Measurements from ENCODE around the gene MPPED1.

The MPPED1 gene

DNA sequence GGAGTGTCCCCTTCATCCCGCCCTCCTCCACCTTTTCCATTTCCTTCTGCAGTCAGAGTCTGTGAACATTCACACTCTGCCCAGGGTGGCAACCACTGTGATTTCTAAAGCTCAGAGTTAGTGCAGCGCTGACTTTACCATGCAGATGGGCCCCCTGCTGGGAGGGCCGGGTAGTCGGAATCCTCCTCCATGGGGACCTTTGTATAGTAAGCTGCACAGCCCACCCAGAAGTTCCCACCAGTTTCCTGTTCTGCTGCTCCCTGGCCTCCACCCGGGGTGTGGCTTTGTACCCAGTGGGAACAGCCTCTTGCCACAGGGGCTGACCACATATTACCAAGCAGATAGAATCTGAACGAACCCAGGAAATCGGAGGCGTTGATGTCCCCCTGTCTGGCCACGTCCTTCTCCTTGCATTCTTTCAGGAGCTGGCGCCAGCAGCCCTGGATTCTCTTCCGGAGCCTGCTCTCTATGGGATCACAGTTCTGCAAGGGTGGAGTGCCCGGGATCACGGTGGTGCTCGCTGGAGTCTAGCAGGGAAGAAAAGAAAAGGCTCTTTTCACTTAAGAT, 125.3 kb downstream of the MPPED1 start:
- no peak for DNase-seq (ENCODE audit: low read depth in 1 of 2, low spot score in 1 of 2)

DNA sequence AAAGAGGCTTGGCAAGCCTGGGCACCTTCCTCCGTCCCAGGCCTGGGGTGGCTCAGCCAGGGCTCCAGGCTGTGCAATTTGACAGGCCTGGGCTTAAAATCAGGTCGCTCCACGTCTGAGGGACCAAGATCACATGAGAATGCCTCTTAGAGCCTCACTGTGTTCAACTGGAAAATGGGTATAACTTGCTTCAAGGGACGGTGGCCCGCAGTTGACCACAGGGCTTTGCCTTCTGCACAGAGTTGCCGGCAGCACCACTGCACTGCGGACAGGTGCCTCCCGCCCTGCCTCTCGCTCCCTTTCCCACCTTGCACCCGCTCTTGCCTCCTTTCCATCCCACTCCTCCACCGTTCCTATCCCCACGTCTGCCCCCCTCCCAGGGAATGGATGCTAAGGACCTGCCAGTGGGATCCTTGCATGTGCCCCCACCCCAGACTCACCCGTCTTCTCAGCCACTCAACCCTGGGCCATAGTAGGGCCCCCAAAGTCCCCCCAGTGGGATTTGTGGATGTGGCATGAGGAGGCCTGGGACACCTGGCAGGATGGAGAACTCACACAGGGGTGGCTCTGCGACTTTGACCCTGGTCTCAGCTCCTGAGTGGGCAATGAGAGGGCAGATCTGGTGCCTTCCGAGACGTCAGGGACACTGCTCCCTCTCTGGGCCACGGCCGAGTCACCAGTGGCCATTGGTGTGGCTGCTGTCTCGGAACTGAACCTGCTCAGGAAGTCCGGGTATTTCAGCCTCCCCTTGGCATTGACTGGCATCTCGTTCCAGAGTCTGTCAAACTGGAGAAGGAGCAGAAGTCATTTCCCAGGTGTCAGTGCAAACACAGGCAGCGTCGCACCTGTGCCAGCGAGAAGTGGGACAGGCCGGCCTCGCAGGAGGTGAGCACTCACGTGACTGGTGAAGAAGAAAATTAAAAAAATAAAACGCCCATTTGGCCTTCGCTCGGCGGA, 128.0 kb downstream of the MPPED1 start:
- DNase-seq (ENCODE audit: low read depth in 1 of 2, low spot score in 1 of 2) = no peak

DNA sequence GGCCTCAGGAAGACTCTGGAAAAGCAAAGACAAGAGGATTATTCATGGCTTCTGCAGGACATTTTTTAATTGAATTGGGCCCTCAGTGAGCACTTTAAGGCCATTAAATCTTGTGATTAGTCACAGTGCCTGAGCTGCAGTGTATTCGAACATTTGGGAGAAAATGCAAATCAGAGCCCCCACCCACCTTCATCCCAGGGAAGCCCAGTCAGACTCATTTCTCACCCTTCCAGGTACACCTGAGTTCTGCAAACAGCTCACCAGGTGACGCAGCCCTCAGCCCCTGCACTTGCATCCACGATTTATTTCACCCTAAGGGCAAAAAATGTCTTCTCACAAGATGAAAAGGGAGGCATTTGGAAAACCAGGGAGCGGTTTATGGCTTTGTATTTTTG, 128.7 kb downstream of the MPPED1 start:
- DNase-seq (ENCODE audit: low read depth in 1 of 2, low spot score in 1 of 2) = no peak

DNA sequence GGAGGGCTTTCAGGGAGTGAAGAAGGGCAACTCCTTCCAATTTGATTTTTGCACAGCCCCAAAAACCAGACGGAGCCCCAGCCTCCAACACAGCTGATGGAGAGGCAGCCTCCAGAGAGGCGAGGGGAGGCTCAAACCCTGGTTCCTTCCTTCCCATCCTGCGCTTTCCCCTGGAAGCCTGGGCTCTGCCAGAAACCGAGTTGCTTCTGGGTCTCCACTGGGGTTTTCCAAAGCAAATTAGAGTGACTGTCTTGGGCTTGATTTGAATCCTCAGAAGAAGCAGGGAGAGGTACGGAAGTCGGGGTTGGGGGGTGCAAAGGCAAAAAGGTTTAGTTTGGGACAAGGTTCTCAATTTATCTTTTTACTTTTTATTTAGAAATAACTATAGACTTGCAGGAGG, 129.2 kb downstream of the MPPED1 start:
- DNase-seq (ENCODE audit: low read depth in 1 of 2, low spot score in 1 of 2) = no peak

DNA sequence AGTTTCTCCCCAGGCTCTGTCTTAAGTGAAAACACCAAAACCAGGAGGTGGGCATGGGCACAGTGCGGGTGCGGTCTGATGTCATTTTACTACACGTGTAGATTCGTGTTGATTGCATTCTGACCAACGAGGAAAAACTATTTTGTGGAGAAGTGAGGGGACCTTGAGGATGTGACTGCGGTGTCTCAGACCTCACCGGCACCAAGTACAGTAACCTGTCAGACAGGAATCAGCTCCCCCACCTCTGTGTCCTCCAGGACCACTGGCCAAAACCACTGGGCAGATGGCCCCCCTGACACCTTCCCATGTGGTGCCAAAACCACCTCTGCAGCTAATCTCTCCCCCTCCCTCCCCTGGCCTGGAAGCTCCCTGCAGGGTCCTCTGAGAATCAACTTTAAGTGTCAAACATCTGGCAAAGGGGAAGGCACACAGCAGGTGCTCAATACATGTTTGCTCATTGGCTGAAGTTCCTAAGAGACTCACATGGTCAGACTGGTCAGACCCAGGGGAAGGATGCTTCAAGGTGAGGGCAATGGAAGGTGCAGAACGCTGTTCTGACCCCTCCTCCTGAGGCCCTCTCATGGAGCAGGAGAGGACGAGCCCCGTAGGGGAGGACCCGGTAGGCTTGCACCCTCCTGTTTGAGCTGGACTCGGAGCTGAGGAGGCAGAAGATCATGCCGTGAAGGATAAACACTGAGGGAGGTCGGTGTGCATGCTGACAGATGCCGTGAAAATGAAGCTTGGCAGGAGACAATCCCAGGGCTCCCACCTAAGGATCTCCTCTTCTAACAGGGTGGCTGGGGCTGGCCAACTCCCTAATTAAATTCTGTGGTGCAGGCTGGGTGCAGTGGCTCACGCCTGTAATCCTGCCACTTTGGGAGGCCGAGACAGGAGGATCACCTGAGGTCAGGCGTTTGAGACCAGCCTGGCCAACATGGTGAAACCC, 129.9 kb downstream of the MPPED1 start:
- no peak for DNase-seq (ENCODE audit: low read depth in 1 of 2, low spot score in 1 of 2)

DNA sequence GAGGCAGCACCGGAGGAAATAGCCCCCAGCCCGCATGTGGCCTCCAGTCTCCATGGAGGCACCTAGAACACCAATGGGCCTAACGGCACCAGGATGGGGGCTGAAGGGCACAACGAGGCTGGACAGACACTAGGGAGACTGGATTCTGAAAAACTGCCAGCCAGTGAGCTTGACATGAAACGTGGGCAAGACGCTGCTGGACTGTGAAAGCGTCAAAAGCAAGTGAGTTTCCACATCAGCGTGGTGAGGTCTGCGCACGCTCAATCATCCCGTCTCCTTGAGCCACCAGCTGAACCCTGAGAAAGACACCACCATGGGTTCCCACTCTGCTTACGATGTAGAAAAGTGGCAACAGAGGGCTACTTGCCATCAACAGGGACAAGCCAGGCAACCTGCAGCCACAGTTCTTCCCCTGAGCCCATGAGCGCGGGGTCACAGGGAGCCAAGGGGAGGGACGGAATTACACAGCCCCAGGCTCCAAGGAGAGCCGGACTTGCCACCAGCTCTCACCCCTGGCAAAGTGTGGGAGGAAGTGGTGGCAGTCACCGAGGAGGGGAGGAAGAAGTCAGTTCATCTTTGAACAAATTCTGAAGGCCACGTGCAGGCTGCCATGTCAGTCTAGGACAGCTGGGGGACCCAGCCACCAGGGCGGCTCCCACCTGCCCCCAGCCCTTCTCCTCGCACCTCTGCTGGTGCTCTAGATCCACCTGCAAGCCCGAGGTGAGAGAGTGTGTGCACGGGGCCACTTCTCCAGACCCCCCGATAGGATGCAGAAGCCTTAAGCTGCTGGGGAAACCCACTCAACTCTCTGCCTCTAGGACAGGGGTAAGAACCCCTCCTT, 131.1 kb downstream of the MPPED1 start:
- DNase-seq (ENCODE audit: low read depth in 1 of 2, low spot score in 1 of 2) = no peak

DNA sequence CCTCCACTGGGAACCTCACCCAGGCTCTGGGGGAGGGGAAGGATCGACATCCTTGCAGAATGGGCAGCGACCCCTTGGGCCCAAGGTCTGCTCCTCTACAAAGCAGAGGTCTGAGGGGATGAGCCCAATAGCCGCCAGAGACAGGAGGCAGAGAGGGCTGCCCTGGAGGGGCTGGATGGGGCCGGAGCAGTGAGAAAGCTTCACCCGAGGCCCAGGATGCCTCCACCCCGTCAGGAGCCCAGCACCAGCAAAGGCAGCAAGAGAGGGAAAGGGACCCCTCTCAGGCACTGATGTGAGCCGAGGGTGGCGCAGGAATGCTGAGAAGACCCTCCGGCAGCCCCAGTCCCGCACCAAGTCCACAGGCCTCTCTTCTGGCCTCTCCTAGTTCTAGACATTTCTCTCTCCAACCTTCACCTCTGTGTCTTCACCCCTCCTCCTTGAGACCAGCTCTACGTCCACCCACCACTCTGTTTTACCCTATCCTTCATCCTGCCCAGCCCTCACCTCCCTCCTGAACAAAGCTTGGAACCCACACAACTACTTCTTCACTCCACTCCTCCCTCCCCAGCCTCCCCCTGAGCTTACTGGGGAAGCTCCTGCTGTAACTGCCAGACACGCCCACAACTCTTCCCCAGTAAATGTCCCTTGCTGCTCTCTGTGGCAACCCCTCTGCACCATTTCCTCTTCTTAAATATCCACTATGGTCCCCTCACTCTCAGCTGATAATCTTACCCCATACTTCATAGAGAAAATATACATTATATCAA, 131.9 kb downstream of the MPPED1 start:
- no peak for DNase-seq (ENCODE audit: low read depth in 1 of 2, low spot score in 1 of 2)

DNA sequence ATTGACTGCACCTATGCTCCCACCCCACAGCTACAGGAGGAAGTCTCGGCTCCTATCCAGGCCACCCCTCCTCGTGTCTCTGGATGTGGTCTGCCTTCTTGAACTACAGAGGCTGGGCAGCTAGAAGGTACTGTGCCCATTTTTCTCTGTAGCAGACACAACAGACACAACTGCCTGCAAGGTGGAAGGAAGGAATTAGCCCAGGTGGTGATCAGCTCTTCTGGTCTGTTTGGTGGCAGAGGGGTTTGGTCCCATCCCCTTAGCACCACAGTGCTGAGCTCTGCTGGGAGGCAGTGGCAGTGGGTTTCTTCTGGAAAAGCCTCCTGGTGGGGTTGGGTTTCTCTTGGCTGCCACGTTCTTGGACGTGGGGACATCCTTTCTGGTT, 132.5 kb downstream of the MPPED1 start:
- DNase-seq (ENCODE audit: low read depth in 1 of 2, low spot score in 1 of 2) = no peak

DNA sequence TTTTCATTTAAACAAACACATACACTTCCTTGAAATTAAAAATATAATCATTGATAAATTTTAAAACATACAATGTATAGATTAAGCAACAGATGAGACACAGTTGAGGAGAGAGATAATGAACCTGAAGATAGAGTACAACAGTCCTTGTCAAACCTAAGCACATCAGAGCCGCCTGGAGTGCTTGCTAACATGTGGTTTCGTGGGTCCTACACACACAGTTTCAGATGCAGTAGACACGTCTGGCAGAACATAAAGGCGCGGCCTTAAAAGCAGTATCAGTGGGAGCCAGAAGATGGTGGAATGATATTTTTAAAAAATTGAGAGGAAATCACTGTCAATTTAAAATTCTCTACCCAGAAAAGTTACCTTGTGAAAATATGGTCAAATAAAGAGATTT, 134.4 kb downstream of the MPPED1 start:
- DNase-seq (ENCODE audit: low read depth in 1 of 2, low spot score in 1 of 2) = no peak

DNA sequence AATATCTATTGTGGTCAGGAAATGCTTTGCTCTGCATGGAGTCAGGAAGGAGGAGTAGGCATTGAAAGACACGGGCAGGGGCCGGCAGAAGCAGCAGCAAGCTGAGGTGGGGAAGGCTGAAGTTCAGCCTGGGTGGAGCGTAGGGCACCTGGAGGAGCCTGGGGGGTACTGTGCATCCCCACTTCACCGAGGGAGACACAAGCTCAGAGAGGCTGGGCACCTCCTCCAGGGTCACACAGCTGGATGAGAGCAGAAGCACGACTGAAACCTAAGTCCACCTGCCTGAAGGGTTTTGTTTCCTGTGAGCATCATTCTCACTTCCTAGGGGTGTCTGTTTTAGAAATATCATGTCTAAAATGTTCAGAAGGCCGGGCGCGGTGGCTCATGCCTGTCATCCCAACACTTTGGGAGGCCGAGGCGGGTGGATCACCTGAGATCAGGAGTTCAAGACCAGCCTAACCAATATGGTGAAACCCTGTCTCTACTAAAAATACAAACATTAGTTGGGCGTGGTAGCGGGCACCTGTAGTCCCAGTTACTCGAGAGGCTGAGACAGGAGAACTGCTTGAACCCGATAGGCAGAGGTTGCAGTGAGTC, 138.3 kb downstream of the MPPED1 start:
- no peak for DNase-seq (ENCODE audit: low read depth in 1 of 2, low spot score in 1 of 2)

DNA sequence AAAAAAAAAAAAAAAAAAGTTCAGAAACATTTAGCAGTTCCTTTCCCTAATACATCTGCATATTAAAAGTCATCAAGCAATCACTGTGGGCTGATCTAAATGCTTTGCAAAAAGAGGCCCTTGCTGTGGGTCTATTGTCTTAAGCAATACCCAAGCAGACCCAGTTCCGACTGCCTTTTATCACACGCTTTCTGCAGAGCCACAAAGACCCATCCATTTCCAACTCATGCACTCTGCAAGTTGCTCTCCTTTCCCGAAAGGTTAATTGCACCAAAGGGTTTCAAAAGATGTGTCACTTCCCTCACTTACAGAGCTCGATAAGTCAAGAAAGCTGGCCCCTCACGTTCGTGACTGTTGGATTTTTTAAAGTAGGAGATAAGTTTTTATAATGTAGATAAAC, 138.9 kb downstream of the MPPED1 start:
- no peak for DNase-seq (ENCODE audit: low read depth in 1 of 2, low spot score in 1 of 2)

DNA sequence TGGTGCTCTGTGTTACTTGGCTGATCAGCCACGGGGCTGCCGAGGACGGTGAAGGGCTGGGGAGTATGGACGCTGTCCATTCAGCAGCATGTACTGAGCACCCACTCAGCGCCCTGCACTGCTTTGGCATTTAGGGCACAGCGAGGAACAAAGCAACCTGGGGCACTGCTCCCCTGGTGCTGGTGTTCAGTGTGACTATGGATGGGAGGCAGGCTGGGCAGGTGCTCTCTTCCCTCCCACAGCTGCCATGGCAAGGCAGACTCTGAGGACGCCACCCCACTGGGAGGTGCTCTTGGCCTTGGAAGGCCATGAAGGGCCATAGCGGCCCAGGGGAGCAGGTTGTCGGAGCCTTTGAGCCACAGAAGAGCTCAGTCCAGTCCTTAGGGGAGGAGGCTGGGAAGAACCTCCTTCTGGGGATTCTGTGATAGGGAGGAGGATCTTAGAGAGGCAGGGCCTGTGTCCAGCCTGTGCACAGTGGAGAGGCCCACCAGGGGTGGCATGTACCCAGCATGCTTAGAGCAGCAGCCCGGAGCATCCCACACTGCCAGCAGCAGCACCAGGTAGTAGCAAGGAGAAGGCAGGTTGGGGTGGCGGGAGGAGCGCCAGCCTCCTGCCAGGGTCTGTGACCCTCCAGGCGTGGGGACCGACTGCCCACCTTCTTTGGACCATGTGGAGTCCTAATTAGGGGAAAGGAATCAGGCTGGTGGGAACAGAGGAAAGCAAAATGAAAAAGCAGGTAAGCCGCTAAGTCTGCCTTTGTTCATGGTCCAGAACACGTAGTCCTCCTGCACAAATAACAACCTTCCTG, 141.8 kb downstream of the MPPED1 start:
- DNase-seq (ENCODE audit: low read depth in 1 of 2, low spot score in 1 of 2) = no peak

DNA sequence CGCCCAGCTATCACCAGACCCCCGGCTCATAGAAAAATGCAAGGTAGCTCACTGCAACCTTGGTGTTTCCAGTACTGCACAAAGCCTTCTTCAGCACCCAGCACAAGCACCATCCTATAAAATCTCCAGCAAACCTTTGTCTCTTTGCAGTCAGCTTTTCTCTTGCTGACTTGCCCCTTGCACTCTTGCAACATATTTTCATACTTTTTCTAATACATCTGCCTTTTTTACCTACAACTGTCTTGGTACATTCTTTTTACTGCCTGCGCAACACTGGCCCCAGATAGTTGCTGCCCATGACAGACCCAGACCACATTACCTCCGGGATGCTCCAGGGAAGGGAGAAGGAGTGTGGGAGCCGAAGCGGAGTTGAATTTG, 142.4 kb downstream of the MPPED1 start:
- no peak for DNase-seq (ENCODE audit: low read depth in 1 of 2, low spot score in 1 of 2)

DNA sequence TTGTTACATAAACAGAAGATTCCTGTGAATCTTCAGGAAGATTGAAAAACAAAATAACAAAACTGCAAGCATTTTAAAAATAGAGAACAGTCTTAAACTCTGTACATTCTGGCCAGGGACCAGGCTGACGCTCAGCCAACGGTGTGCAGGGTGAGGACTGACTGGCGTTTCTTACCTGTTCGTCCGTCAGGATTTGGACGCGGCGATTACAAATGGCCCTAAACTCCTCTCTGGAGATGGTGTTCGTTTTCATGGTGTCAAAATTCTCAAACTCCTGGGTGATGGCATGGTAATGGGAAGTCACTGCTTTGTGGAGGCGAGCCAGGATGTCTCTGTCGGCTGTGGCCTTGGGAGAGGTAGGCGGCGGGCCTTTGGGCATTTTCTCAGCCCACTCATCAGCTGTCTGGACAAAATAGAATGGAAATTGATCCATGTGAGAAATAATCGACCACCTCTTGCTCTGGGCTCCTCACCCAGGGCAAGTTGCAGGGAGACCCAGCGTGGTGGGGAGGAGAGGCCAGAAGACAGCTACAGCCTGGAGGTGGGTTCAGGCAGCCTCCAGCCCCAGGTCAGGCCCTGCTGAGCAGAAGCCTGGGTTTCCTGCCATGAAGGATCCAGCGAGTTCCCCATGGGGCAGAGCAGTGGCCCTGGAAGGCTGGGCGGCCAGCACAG, 143.0 kb downstream of the MPPED1 start:
- DNase-seq (ENCODE audit: low read depth in 1 of 2, low spot score in 1 of 2) = no peak

DNA sequence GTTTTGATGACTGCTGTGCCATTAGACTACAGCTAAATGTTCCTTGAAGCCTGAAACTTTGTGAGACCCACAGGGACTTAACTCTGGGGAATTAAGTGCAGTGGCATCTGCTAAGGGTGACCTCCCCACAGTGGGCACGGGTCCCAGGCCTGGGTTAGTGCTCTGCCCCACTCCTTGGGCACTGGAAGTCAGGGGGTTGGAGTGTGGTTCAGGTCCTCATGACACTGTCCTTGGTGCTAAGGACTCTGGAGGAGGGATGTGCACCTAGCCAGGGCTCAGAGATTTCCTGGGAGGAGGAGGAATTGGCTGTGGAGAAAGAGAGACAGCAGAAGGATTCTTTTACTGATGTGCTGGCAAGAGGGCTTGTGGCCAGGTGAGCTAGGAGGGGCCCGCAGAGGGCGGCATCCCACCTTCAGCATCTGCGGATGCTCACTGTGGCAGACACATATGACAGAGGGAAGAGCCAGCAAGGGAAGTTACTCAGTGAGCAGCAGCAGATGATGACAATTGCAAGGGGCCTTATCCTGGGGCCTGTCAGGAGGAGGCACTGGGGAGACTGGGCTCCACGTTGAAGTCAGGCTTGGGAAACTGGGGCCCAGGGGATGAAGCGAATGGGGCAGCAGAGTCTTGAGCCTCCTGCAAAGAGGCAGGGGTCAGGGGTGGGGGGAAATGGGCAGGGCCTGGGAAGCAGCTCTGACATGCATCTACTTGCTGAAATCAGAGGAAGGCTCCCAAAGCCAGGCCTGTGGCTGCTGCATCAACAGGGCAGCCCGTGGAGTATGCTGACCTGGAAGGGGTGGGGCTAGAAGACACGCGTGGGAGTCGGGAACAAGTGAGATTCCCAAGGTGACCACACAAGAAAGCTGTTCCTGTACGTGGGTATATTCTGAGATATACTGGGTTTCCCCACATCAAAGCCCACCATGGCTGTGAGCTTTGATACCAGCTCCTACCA, 144.0 kb downstream of the MPPED1 start:
- no peak for DNase-seq (ENCODE audit: low read depth in 1 of 2, low spot score in 1 of 2)

Data from activated T-helper 1 cell treated with anti-CD3 and anti-CD28 coated beads, Interleukin-2, amount 50 U/mL, for 16 hours (primary cell).